ENCODE results near the gene CIART.

The CIART gene

DNA sequence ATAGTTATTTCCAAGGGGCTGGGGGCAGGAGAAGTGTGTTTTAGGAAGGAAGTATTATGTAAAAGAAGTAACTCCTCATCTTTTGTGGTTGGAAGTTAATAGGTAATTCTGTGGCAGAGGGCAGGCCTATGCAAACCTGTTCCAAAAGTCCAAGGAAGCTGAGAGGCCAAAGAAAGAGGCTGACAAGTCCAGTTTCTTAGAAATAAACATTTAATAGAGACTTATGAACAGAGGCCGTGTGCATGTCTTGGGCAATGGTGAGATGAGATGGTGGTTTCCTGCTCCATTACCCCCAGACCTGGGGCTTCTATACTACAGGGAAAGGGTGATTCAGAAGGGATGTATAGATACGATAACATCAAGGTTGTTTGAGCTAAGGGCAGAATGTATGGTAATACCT, 32.4 kb upstream of the CIART start:
- no peaks in the 10 kb centered on the region for H3K9me3 ChIP-seq (ENCODE audit: control insufficient read depth, low read length)
- H3K27me3 ChIP-seq (ENCODE audit: control insufficient read depth, insufficient read depth, low read length), result no peaks in the 10 kb centered on the region
- H3K4me3 ChIP-seq (ENCODE audit: low read length), result no peak overlapping the region
- no peaks in the 10 kb centered on the region for H3K36me3 ChIP-seq (ENCODE audit: control insufficient read depth, insufficient read depth, low read length)
- no peak overlapping the region for H3K9ac ChIP-seq (ENCODE audit: low read length)
- no peaks in the 10 kb centered on the region for H3K4me1 ChIP-seq (ENCODE audit: control insufficient read depth, insufficient read depth, low read length)

- H3K9me3 ChIP-seq (ENCODE audit: control insufficient read depth, low read length), result peaks cover 4% of the 10 kb centered on the region
- H3K4me1 ChIP-seq (ENCODE audit: control insufficient read depth, insufficient read depth, low read length), result peaks cover 31% of the 10 kb centered on the region
- peaks cover 7% of the 10 kb centered on the region for H3K27me3 ChIP-seq (ENCODE audit: control insufficient read depth, insufficient read depth, low read length)
- no peak overlapping the region for H3K4me3 ChIP-seq (ENCODE audit: low read length)
- no peaks in the 10 kb centered on the region for H3K36me3 ChIP-seq (ENCODE audit: control insufficient read depth, insufficient read depth, low read length)
- H3K9ac ChIP-seq (ENCODE audit: low read length), result no peak overlapping the region
Measured at GRCh38 chr1:150256198-150256553, 26.2 kb upstream of the CIART start.

DNA sequence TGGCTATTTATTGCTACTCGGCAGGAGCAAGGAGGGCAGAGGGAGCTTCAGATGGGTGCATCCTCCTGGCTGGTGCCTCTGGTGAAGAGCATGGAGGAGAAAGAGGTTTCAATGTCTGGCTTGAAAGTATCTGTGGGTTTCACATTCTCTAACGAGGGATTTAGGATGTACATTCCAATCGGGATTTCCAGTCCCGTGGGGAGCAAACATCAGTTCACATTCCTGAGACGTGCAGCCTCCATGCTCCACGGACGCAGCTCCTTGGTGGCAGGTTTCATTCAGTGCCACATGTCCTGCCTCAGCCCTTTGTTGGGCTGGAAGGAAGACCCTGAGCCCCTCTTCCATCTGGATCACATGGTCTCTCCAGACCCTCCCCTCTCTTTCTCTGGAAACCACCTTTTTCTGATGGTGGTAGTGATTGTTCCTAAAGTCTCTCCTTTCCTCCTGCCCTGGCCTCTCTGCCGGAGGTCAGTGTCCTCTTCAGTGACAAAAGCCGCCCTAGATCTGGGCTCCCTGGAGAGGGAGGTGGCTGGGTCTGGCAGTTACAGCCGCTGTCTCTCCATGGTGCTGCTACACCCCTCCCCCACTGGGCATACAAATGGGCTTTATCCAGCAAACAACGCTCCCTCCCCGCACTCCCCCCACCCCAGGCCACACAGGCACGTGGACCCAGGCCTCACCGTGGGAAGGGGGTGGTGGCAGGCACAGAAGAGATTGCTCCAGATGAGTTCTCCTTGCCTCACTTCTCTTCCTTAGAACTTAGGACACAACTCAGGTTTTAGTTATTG, 25.6 kb upstream of the CIART start:
- Histone ChIP-seq H3K27me3 (ENCODE audit: control insufficient read depth, insufficient read depth, low read length) (peaks cover 7% of the 10 kb centered on the region), H3K9me3 (ENCODE audit: control insufficient read depth, low read length) (peaks cover 4% of the 10 kb centered on the region), H3K4me3 (ENCODE audit: low read length) (no peak overlapping the region), H3K36me3 (ENCODE audit: control insufficient read depth, insufficient read depth, low read length) (no peaks in the 10 kb centered on the region), H3K9ac (ENCODE audit: low read length) (no peak overlapping the region), H3K4me1 (ENCODE audit: control insufficient read depth, insufficient read depth, low read length) (peaks cover 36% of the 10 kb centered on the region)

- H3K36me3 ChIP-seq (ENCODE audit: control insufficient read depth, insufficient read depth, low read length), result no peaks in the 10 kb centered on the region
- H3K4me1 ChIP-seq (ENCODE audit: control insufficient read depth, insufficient read depth, low read length), result peaks cover 47% of the 10 kb centered on the region
- no peak within 1 kb of the TSS for H3K4me3 ChIP-seq (ENCODE audit: low read length)
- H3K9ac ChIP-seq (ENCODE audit: low read length), result no peak within 1 kb of the TSS
- peaks cover 4% of the 10 kb centered on the region for H3K9me3 ChIP-seq (ENCODE audit: control insufficient read depth, low read length)
- peaks cover 7% of the 10 kb centered on the region for H3K27me3 ChIP-seq (ENCODE audit: control insufficient read depth, insufficient read depth, low read length)
Measured at GRCh38 chr1:150257624-150258585, 24.4 kb upstream of the CIART start, which contains the start of gene CA14. Gene CA14 (plus strand): TSS chr1:150257774. CDS start chr1:150258129, 355 bp downstream.

DNA sequence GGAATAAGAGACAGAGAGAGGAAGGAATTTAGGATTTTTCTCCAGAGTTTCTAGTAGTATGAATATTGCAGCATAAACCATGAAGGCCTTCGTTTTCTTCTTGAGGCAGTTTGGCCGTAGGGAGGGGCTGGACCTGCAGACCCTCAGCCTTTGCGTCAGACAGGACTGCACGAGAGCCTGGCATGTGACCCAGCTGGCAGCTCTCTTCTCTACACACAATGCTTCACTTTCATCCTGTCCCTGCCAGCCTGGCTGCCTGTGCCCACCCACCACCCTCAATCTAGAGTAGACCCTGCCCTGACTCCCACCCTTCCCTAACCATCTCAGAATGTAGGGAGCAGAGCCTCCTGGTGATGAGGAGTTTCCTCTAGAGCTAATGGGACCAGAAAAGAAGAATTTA, 23.1 kb upstream of the CIART start:
- Histone ChIP-seq H3K4me3 (ENCODE audit: low read length) (no peak overlapping the region), H3K9ac (ENCODE audit: low read length) (peak overlapping the region; percentile 51), H3K9me3 (ENCODE audit: control insufficient read depth, low read length) (peaks cover 4% of the 10 kb centered on the region), H3K4me1 (ENCODE audit: control insufficient read depth, insufficient read depth, low read length) (peaks cover 54% of the 10 kb centered on the region), H3K27me3 (ENCODE audit: control insufficient read depth, insufficient read depth, low read length) (peaks cover 7% of the 10 kb centered on the region), H3K36me3 (ENCODE audit: control insufficient read depth, insufficient read depth, low read length) (no peaks in the 10 kb centered on the region)

DNA sequence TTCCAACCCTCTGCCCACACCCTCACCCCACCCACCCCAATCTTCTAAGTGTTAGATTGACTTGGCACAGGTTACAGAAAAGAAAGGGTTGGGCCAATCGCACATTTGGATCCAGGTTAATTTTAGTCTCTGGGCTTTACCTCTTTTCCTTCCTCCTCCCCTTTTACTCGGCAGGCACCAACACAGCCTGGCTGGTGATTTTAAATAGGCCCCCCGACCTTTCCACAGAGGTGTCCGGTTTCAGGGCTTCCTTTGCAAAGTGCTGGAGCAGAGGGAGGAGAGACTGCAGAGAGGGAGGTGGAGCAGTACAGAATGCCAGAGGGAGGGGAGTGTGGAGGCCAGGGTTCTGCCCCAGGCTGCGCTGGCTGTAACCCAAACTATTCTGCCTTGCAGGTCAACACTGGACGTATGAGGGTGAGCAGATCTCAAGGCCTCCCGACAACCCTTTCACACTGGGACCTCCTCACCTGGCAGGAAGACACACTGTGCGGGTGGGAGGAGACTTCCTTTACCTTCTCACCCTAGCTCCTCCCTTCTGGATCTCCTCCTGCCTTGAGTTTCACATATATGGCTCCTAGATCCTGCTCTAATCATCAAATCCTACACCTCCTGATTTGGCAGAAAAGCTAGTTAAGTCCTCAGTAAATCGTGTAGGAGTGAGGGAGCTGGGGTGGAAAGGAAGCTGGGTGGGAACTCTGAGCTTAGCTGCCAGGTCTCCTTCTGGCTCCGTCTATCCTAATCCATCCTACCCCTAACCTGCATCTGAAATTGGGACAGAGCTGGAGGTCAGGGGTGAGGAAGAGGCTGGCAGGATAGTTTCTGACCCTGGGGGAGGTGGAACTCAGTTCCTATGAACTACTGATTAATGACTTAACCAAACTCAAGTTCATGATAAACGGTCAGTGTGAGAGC, 22.3 kb upstream of the CIART start:
- Histone ChIP-seq H3K4me1 (ENCODE audit: control insufficient read depth, insufficient read depth, low read length) (peaks cover 54% of the 10 kb centered on the region), H3K36me3 (ENCODE audit: control insufficient read depth, insufficient read depth, low read length) (no peaks in the 10 kb centered on the region), H3K4me3 (ENCODE audit: low read length) (peak overlapping the region; percentile 25), H3K27me3 (ENCODE audit: control insufficient read depth, insufficient read depth, low read length) (peaks cover 7% of the 10 kb centered on the region), H3K9ac (ENCODE audit: low read length) (peak overlapping the region; percentile 51), H3K9me3 (ENCODE audit: control insufficient read depth, low read length) (peaks cover 4% of the 10 kb centered on the region)

- no peak overlapping the region for H3K4me3 ChIP-seq (ENCODE audit: low read length)
- H3K9me3 ChIP-seq (ENCODE audit: control insufficient read depth, low read length), result peaks cover 4% of the 10 kb centered on the region
- peaks cover 7% of the 10 kb centered on the region for H3K27me3 ChIP-seq (ENCODE audit: control insufficient read depth, insufficient read depth, low read length)
- peaks cover 46% of the 10 kb centered on the region for H3K4me1 ChIP-seq (ENCODE audit: control insufficient read depth, insufficient read depth, low read length)
- no peak overlapping the region for H3K9ac ChIP-seq (ENCODE audit: low read length)
- no peaks in the 10 kb centered on the region for H3K36me3 ChIP-seq (ENCODE audit: control insufficient read depth, insufficient read depth, low read length)
Measured at GRCh38 chr1:150261367-150261766, 21.0 kb upstream of the CIART start.

DNA sequence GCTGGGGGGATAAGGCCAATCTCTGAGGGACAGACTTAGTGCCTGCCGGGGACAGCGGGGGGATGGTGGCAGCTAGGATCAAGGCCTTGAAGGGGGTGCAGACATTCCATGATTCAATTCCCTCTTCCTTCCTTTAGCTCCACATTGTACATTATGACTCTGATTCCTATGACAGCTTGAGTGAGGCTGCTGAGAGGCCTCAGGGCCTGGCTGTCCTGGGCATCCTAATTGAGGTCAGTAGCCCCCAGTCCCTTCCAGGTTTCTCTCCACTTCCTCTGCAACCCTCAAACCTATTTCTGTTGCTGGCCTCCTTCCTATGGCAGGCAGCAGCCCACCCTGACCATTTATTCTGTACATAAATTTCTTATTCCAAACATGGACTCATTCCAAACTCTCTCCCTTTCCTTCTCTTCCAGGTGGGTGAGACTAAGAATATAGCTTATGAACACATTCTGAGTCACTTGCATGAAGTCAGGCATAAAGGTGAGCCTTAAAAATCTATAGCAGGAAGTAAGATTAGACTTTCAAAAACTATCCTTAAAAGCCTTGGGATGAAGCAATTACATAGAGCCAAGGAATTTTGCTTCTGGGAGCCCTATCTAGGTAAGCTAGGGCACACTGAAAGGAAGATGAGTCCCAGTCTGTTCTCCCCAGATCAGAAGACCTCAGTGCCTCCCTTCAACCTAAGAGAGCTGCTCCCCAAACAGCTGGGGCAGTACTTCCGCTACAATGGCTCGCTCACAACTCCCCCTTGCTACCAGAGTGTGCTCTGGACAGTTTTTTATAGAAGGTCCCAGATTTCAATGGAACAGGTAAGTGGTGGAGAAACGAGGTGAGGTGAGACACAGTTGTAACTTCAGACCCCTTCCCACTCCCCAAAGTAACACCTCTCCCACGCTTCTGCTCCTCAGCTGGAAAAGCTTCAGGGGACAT, 19.7 kb upstream of the CIART start:
- H3K36me3 ChIP-seq (ENCODE audit: control insufficient read depth, insufficient read depth, low read length), result no peaks in the 10 kb centered on the region

DNA sequence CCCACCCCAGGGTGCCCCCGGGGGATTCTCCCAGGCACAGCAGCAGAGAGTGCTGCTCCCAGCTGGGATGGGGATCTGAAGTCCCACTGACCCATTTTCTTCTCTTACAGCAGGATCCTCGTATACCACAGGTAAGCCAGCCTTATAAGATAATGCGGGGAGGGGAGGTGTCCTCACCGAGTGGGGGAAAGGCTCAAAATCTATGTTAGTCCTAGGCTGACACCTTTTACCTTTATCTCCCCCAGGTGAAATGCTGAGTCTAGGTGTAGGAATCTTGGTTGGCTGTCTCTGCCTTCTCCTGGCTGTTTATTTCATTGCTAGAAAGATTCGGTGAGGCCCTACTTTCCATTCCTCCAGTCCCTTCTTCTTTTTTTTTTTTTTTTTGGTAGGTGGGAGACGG, 18.8 kb upstream of the CIART start:
- Histone ChIP-seq H3K4me3 (ENCODE audit: low read length) (no peak overlapping the region), H3K27me3 (ENCODE audit: control insufficient read depth, insufficient read depth, low read length) (no peaks in the 10 kb centered on the region), H3K36me3 (ENCODE audit: control insufficient read depth, insufficient read depth, low read length) (no peaks in the 10 kb centered on the region), H3K9ac (ENCODE audit: low read length) (peak overlapping the region; percentile 70), H3K4me1 (ENCODE audit: control insufficient read depth, insufficient read depth, low read length) (peaks cover 55% of the 10 kb centered on the region), H3K9me3 (ENCODE audit: control insufficient read depth, low read length) (peaks cover 4% of the 10 kb centered on the region)

More for the DNA sequence above, 19.7 kb upstream of the CIART start:
- Histone ChIP-seq H3K9ac (ENCODE audit: low read length) (peak overlapping the region; percentile 70), H3K27me3 (ENCODE audit: control insufficient read depth, insufficient read depth, low read length) (peaks cover 3% of the 10 kb centered on the region), H3K9me3 (ENCODE audit: control insufficient read depth, low read length) (peaks cover 4% of the 10 kb centered on the region), H3K4me1 (ENCODE audit: control insufficient read depth, insufficient read depth, low read length) (peaks cover 50% of the 10 kb centered on the region), H3K4me3 (ENCODE audit: low read length) (no peak overlapping the region)

DNA sequence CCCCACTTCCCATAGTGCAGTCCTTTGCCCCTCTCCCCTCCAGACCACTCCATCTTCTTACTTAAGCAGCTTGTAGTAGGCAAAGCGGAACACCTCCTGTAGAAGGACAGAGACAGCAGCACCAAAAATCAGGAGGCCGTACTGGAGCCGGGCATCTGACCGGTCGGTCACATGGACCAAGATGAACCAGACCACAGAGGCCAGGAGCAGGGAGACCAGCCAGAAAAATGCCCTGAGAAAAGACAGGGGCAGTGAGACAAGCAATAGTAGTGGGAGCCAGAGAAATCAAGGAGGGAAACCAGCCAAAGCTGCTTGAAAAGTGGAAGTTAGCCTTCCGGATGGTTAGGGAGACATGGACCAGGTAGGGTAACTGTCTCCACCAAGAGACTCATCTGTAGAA, 14.5 kb upstream of the CIART start:
- Histone ChIP-seq H3K4me1 (ENCODE audit: control insufficient read depth, insufficient read depth, low read length) (peaks cover 25% of the 10 kb centered on the region), H3K9me3 (ENCODE audit: control insufficient read depth, low read length) (no peaks in the 10 kb centered on the region), H3K27me3 (ENCODE audit: control insufficient read depth, insufficient read depth, low read length) (no peaks in the 10 kb centered on the region), H3K4me3 (ENCODE audit: low read length) (peak overlapping the region; percentile 98), H3K9ac (ENCODE audit: low read length) (peak overlapping the region; percentile 100), H3K36me3 (ENCODE audit: control insufficient read depth, insufficient read depth, low read length) (no peaks in the 10 kb centered on the region)

- no peaks in the 10 kb centered on the region for H3K9me3 ChIP-seq (ENCODE audit: control insufficient read depth, low read length)
- no peaks in the 10 kb centered on the region for H3K27me3 ChIP-seq (ENCODE audit: control insufficient read depth, insufficient read depth, low read length)
- no peaks in the 10 kb centered on the region for H3K36me3 ChIP-seq (ENCODE audit: control insufficient read depth, insufficient read depth, low read length)
- peaks cover 20% of the 10 kb centered on the region for H3K4me1 ChIP-seq (ENCODE audit: control insufficient read depth, insufficient read depth, low read length)
- peak overlapping the region; percentile 100 for H3K9ac ChIP-seq (ENCODE audit: low read length)
- peak overlapping the region; percentile 98 for H3K4me3 ChIP-seq (ENCODE audit: low read length)
Measured at GRCh38 chr1:150268340-150268704, 14.0 kb upstream of the CIART start.
